K562 (cell line): ENCODE results near the gene ABCD3. TPM values are rescaled to one million over a fixed set of nuclear protein-coding genes. Genes with fewer than 3 reads are reported as not detected.

Source experiments
- ATAC-seq: fragments of 200-7000 bp; cut with Tn5 transposase; 3 replicates; pipeline ENCODE4 v1.9.1; 2020; ENCODE audit warnings: moderate library complexity
- BruUV-seq: library from RNA; stranded (reverse); fragments of 400-500 nt; replicated peaks from 2 replicates; lab custom pipeline; 2021; lab: Mats Ljungman, UMichigan
- CTCF ChIA-PET: fragments of 300-600 bp; formaldehyde crosslinking; extraction: SDS; loops from one replicate; lab custom pipeline; 2021; ENCODE audit warnings: low intra/inter-chr PET ratio; lab: Yijun Ruan, JAX
- POLR2A ChIA-PET: fragments of 300-600, 350-650 bp; sonication (Branson Sonifier 250); formaldehyde crosslinking; extraction: SDS; loops from one replicate; lab custom pipeline; 2021; ENCODE audit warnings: antibody characterized with exemption, inconsistent platforms; lab: Yijun Ruan, JAX
- DNase-seq, 4 experiments: peaks; one replicate each; pipeline versions ENCODE4 v3.0.0 to v3.0.0-alpha.2; 2011 to 2018; ENCODE audit warnings: low spot score in 3 of 4, mixed read lengths in 3 of 4; ENCODE audit errors: extremely low read depth in 1 of 4
- FAIRE-seq: peaks from 2 replicates; lab custom pipeline; 2011; peaks lifted over from hg19 to GRCh38; lab: Jason Lieb, UNC
- H2AFZ ChIP-seq: 2 replicates; pipeline ENCODE4 v1.6.0; 2011; ENCODE audit warnings: low read depth, low read length, control low read depth, inconsistent platforms
- H3K27ac ChIP-seq: fragments of 200-600 bp; 3 replicates; pipeline ENCODE4 v1.8.0; 2011; ENCODE audit warnings: low read depth, mild to moderate bottlenecking, control low read depth, inconsistent platforms, low read length, moderate library complexity, mixed read lengths; ENCODE audit errors: extremely low read depth
- H3K27me3 ChIP-seq, 2 experiments: fragments of 300-600 bp in 1 of 2; 2 replicates in 1 of 2; 3 replicates in 1 of 2; pipeline versions ENCODE4 v1.6.0 to v1.8.0; 2011; ENCODE audit warnings: inconsistent platforms in 2 of 2, low read length in 2 of 2, mild to moderate bottlenecking in 1 of 2, mixed read lengths in 1 of 2, moderate library complexity in 1 of 2; ENCODE audit not compliant: control insufficient read depth in 2 of 2, insufficient read depth in 2 of 2
- H3K36me3 ChIP-seq: fragments of 300-600 bp; 3 replicates; pipeline ENCODE4 v1.8.0; 2011; ENCODE audit warnings: mild to moderate bottlenecking, low read length, inconsistent platforms; ENCODE audit not compliant: control insufficient read depth, insufficient read depth
- H3K4me1 ChIP-seq, 2 experiments: fragments of 200-600 bp in 1 of 2; replicated peaks in 1 of 2; 2 replicates in 1 of 2; 3 replicates in 1 of 2; pipeline versions ENCODE4 v1.5.1 to v1.8.0; 2011; ENCODE audit warnings: inconsistent platforms in 2 of 2, low read length in 2 of 2, mild to moderate bottlenecking in 1 of 2, mixed read lengths in 1 of 2, moderate library complexity in 1 of 2; ENCODE audit not compliant: control insufficient read depth in 2 of 2, insufficient read depth in 2 of 2
- H3K4me2 ChIP-seq: 2 replicates; pipeline ENCODE4 v1.6.1; 2011; ENCODE audit warnings: low read length, control low read depth, inconsistent platforms, mixed read lengths; ENCODE audit not compliant: insufficient read depth
- H3K4me3 ChIP-seq: fragments of 200-600 bp; sonication (generic), shearing (Covaris generic); 2 replicates; pipeline ENCODE4 v1.5.1; 2016; ENCODE audit warnings: control low read depth, inconsistent platforms
- H3K79me2 ChIP-seq: fragments of 200-600 bp; 3 replicates; pipeline ENCODE4 v1.8.0; 2011; ENCODE audit warnings: low read length, inconsistent platforms; ENCODE audit not compliant: control insufficient read depth, insufficient read depth
- H3K9ac ChIP-seq, 2 experiments: 2 replicates each; pipeline versions ENCODE4 v1.6.0 to v1.6.1; 2011; ENCODE audit warnings: low read depth in 2 of 2, low read length in 2 of 2, control low read depth in 1 of 2, inconsistent platforms in 1 of 2, mild to moderate bottlenecking in 1 of 2, mixed read lengths in 1 of 2; ENCODE audit not compliant: insufficient read depth in 1 of 2
- H3K9me1 ChIP-seq: one replicate; pipeline ENCODE4 v1.6.0; 2011; ENCODE audit warnings: inconsistent platforms, mild to moderate bottlenecking, low read length, moderate library complexity; ENCODE audit not compliant: control insufficient read depth, insufficient read depth
- H3K9me3 ChIP-seq: replicated peaks from 2 replicates; pipeline ENCODE4 v1.5.1; 2011; ENCODE audit warnings: low read depth, low read length, inconsistent platforms; ENCODE audit not compliant: control insufficient read depth, insufficient read depth
- H4K20me1 ChIP-seq: replicated peaks from 2 replicates; pipeline ENCODE4 v1.6.1; 2011; ENCODE audit warnings: low read length, inconsistent platforms, mixed read lengths; ENCODE audit not compliant: control insufficient read depth, insufficient read depth
- BRD4 ChIP-seq: fragments of 200-600 bp; sonication (generic); IDR thresholded peaks from 2 replicates; pipeline ENCODE4 v1.6.1; 2017; ENCODE audit warnings: inconsistent platforms
- EP400 ChIP-seq: fragments of 450-650 bp; IDR thresholded peaks from 2 replicates; pipeline ENCODE4 v1.6.1; 2017; ENCODE audit warnings: antibody characterized with exemption, mild to moderate bottlenecking, moderate library complexity
- NFRKB ChIP-seq: fragments of 450-650 bp; IDR thresholded peaks from 2 replicates; pipeline ENCODE4 v1.6.1; 2016; ENCODE audit warnings: low read depth
- PHF8 ChIP-seq: fragments of 200-600 bp; sonication (generic); IDR thresholded peaks from 2 replicates; pipeline ENCODE4 v1.6.1; 2012; ENCODE audit warnings: mixed run types, mild to moderate bottlenecking, inconsistent platforms, low read length, moderate library complexity, borderline replicate concordance
- RAD21 ChIP-seq, 2 experiments: fragments of 250-450 bp in 1 of 2; fragments of 450-650 bp in 1 of 2; sonication (Bioruptor Pico) in 1 of 2; formaldehyde crosslinking in 1 of 2; IDR thresholded peaks in 1 of 2; conservative IDR thresholded peaks in 1 of 2; 2 replicates each; pipeline versions ENCODE4 v1.4.0 to v1.8.0; 2020 to 2022; ENCODE audit warnings: mild to moderate bottlenecking in 2 of 2, moderate library complexity in 1 of 2
- SIX5 ChIP-seq, 2 experiments: IDR thresholded peaks; 2 replicates each; pipeline ENCODE4 v1.6.1; 2011; ENCODE audit warnings: low read length in 2 of 2, borderline replicate concordance in 1 of 2, low read depth in 1 of 2, mild to moderate bottlenecking in 1 of 2, moderate library complexity in 1 of 2; ENCODE audit not compliant: insufficient read depth in 1 of 2
- SMAD4 ChIP-seq: fragments of 250-450 bp; sonication (Bioruptor Pico); conservative IDR thresholded peaks from 2 replicates; pipeline ENCODE4 v1.8.0; 2021; ENCODE audit warnings: inconsistent platforms, mild to moderate bottlenecking, moderate library complexity
- U2AF2 ChIP-seq: fragments of 200-400 bp; formaldehyde crosslinking; optimal IDR thresholded peaks from 2 replicates; pipeline ENCODE3; 2017; ENCODE audit warnings: low read depth, mild to moderate bottlenecking, low read length
- ZBTB17 ChIP-seq: fragments of 450-650 bp; formaldehyde crosslinking; IDR thresholded peaks from 2 replicates; pipeline ENCODE4 v1.4.0; 2020; ENCODE audit warnings: mild to moderate bottlenecking
- ZNF232 ChIP-seq: sonication (generic); formaldehyde crosslinking; IDR thresholded peaks from 2 replicates; pipeline ENCODE4 v1.8.0; 2022; ENCODE audit warnings: mild to moderate bottlenecking, missing genetic modification reagents
- WGBS: fragments of 100-300 bp; shearing (Covaris generic); methylation state at CpG from one replicate; pipeline ENCODE4 v1.1.6; 2016; ENCODE audit warnings: low coverage, mixed read lengths; ENCODE audit not compliant: insufficient coverage; ENCODE audit errors: missing lambda C conversion rate; 5-methylcytosine and 5-hydroxymethylcytosine counted together
- in situ Hi-C: fragments of 300-500 bp; cut with MboI; formaldehyde crosslinking; loops from 4 replicates; pipeline ENCODE4 v1.15.0; 2018; ENCODE audit warnings: inconsistent platforms, mixed read lengths
- intact Hi-C: fragments of 100-400 bp; cut with micrococcal nuclease; formaldehyde crosslinking; loops from 2 replicates; pipeline ENCODE4 v1.14.2; 2022
- polyA plus RNA-seq, 8 experiments: library from polyadenylated mRNA; depleted of rRNA in 4 of 8; stranded (reverse) in 5 of 8; unstranded in 3 of 8; fragments of >200 nt; fragmentation: Nextera tagmentation in 2 of 8; fragmentation: Illumina TruSeq in 1 of 8; extraction: Ambion mirVana in 2 of 8; extraction: Trizol in 1 of 8; gene quantifications; 2 replicates each; pipeline versions ENCODE4 v1.2.1 to v1.2.3, GENCODE V29; 2011 to 2014; ENCODE audit warnings: inconsistent platforms in 1 of 8, missing spikeins in 1 of 8
- total RNA-seq, 7 experiments: library from RNA; depleted of rRNA in 6 of 7; stranded (reverse); fragments of >200 nt in 6 of 7; fragmentation: Illumina TruSeq in 2 of 7; extraction: Trizol in 2 of 7; gene quantifications; 2 replicates each; pipeline versions ENCODE4 v1.2.1 to v1.2.3, GENCODE V29; 2011 to 2021; ENCODE audit warnings: low replicate concordance in 1 of 7
- TF ChIP-seq, protein P1 (sequence below): fragments of 250-450 bp; sonication (Bioruptor Pico); IDR thresholded peaks from 2 replicates; pipeline ENCODE4 v1.4.0; 2020; ENCODE audit warnings: borderline replicate concordance
- TF ChIP-seq, protein P2 (sequence below), 2 experiments: fragments of 450-650 bp in 1 of 2; sonication (generic) in 1 of 2; formaldehyde crosslinking in 1 of 2; IDR thresholded peaks; 2 replicates each; pipeline versions ENCODE4 v1.7.1 to v1.9.0; 2016 to 2022; ENCODE audit warnings: inconsistent platforms in 1 of 2, mild to moderate bottlenecking in 1 of 2, missing genetic modification reagents in 1 of 2

ABCD3 gene
- total and polyA plus RNA-seq, 9 of the 15 experiments (the other 6 are each of a cell fraction or from before 2014, with no cell fraction given), result 11.0 to 30.7 (median 15.5) TPM

DNA sequence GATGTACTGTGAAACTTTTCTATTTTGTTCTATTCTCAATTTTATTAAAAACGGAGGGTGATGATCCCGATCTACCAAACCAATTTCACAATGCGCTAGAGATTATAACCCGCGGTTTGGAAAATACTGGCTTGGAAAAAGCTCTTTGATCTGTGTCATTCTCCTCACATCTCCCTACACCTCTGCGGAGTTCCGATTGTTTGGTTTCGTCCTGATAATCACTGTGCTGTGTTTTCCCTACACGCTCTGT lies 536 bp upstream of the ABCD3 start:
- peak overlapping the region; percentile 73 for H3K4me3 ChIP-seq
- H2AFZ ChIP-seq, result peak overlapping the region; percentile 95
- CTCF ChIA-PET, result no interaction called here
- FAIRE-seq (no peak), ATAC-seq (no peak), DNase-seq (no peak)
- H3K27me3 ChIP-seq, result no peaks in the 10 kb centered on the region
- H3K9me1 ChIP-seq, result no peaks in the 10 kb centered on the region
- POLR2A ChIA-PET, result interaction anchor here (1.0 to 1.8 kb wide), 2 partner anchors 10 to 1456 kb away, joined by 3 to 5 read pairs; partner anchors contain the start of gene DIPK1A
- 0% methylated on average over 9 of the region's 9 CpGs for WGBS
- H3K4me1 ChIP-seq, result peaks cover 7 to 8% of the 10 kb centered on the region in 2 experiments; a peak in 3 of 5 replicates
- H3K4me2 ChIP-seq, result peak overlapping the region; percentile 86
- no peaks in the 10 kb centered on the region for H4K20me1 ChIP-seq
- BruUV-seq, result TSS peak; percentile 93
- H3K9ac ChIP-seq, result peak overlapping the region; percentile 78 to 97
- in situ Hi-C loops (no loop called here), intact Hi-C loops (no loop called here)
- H3K36me3 ChIP-seq, result no peaks in the 10 kb centered on the region
- H3K9me3 ChIP-seq, result no peaks in the 10 kb centered on the region
- H3K79me2 ChIP-seq, result peaks cover 16% of the 10 kb centered on the region; the same call in 2 of the 3 replicates
- peak overlapping the region; percentile 77 for H3K27ac ChIP-seq
- TF ChIP-seq EP400 (no peak), ZNF232 (CRISPR knock-in tag) (no peak), NFRKB (peak; percentile 52; the same call in 1 of the 2 replicates), BRD4 (no peak), ZBTB17 (0 out of 2 replicates have a peak, but pooled peaks have one; percentile 35), SIX5 (IDR thresholded peaks at IDR 0.05; ENCODE audit: borderline replicate concordance in 1 of 2, insufficient read depth in 1 of 2, low read depth in 1 of 2, low read length in 2 of 2) (no peak), PHF8 (no peak), U2AF2 (no peak), SMAD4 (CRISPR knock-in tag) (no peak), RAD21 (CRISPR knock-in tag; conservative IDR thresholded peaks at IDR 0.05 in 1 of 2, IDR thresholded peaks at IDR 0.05 in 1 of 2) (0 out of 4 replicates have a peak, but pooled peaks of 1 of the 2 experiments have one; percentile 6)
- TF ChIP-seq, protein P1, sequence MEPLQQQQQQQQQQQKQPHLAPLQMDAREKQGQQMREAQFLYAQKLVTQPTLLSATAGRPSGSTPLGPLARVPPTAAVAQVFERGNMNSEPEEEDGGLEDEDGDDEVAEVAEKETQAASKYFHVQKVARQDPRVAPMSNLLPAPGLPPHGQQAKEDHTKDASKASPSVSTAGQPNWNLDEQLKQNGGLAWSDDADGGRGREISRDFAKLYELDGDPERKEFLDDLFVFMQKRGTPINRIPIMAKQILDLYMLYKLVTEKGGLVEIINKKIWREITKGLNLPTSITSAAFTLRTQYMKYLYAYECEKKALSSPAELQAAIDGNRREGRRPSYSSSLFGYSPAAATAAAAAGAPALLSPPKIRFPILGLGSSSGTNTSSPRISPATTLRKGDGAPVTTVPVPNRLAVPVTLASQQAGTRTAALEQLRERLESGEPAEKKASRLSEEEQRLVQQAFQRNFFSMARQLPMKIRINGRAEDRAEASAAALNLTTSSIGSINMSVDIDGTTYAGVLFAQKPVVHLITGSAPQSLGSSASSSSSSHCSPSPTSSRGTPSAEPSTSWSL (CRISPR knock-in tag), result 0 out of 2 replicates have a peak, but pooled peaks have one; percentile 33
- TF ChIP-seq, protein P2, sequence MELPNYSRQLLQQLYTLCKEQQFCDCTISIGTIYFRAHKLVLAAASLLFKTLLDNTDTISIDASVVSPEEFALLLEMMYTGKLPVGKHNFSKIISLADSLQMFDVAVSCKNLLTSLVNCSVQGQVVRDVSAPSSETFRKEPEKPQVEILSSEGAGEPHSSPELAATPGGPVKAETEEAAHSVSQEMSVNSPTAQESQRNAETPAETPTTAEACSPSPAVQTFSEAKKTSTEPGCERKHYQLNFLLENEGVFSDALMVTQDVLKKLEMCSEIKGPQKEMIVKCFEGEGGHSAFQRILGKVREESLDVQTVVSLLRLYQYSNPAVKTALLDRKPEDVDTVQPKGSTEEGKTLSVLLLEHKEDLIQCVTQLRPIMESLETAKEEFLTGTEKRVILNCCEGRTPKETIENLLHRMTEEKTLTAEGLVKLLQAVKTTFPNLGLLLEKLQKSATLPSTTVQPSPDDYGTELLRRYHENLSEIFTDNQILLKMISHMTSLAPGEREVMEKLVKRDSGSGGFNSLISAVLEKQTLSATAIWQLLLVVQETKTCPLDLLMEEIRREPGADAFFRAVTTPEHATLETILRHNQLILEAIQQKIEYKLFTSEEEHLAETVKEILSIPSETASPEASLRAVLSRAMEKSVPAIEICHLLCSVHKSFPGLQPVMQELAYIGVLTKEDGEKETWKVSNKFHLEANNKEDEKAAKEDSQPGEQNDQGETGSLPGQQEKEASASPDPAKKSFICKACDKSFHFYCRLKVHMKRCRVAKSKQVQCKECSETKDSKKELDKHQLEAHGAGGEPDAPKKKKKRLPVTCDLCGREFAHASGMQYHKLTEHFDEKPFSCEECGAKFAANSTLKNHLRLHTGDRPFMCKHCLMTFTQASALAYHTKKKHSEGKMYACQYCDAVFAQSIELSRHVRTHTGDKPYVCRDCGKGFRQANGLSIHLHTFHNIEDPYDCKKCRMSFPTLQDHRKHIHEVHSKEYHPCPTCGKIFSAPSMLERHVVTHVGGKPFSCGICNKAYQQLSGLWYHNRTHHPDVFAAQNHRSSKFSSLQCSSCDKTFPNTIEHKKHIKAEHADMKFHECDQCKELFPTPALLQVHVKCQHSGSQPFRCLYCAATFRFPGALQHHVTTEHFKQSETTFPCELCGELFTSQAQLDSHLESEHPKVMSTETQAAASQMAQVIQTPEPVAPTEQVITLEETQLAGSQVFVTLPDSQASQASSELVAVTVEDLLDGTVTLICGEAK (IDR thresholded peaks at IDR 0.05), result peak; percentile 46
- TF ChIP-seq, protein P2 (CRISPR knock-in tag; IDR thresholded peaks at IDR 0.05), result no peak
